Smooth muscle cell (in vitro differentiated cells): ENCODE measurements around the gene PRR20G. TPM values are rescaled to one million over a fixed set of nuclear protein-coding genes. Genes with fewer than 3 reads are reported as not detected.

ENCODE experiments used
- DNase-seq: peaks from one replicate; lab custom pipeline; 2025; ENCODE audit not compliant: unreplicated experiment; lab: John Stamatoyannopoulos, UW
- H2AFZ ChIP-seq: fragments of 200-600 bp; sonication (generic); 2 replicates; pipeline ENCODE4 v1.6.0; 2016; ENCODE audit warnings: antibody characterized with exemption, low read depth, mild to moderate bottlenecking
- H3F3A ChIP-seq: fragments of 200-600 bp; sonication (generic); 2 replicates; pipeline ENCODE4 v1.6.0; 2017; ENCODE audit warnings: antibody characterized with exemption, low read depth
- H3K27ac ChIP-seq: fragments of 200-600 bp; sonication (generic); 2 replicates; pipeline ENCODE4 v1.5.1; 2016; ENCODE audit warnings: low read depth, mild to moderate bottlenecking
- H3K27me3 ChIP-seq: fragments of 200-600 bp; sonication (generic); 2 replicates; pipeline ENCODE4 v1.6.1; 2016; ENCODE audit warnings: low read depth, mild to moderate bottlenecking
- H3K36me3 ChIP-seq: fragments of 200-600 bp; sonication (generic); 2 replicates; pipeline ENCODE4 v1.5.1; 2016; ENCODE audit warnings: low read depth
- H3K4me1 ChIP-seq: fragments of 200-600 bp; sonication (generic); 2 replicates; pipeline ENCODE4 v1.5.1; 2016; ENCODE audit warnings: low read depth
- H3K4me2 ChIP-seq: fragments of 200-600 bp; sonication (generic); 2 replicates; pipeline ENCODE4 v1.6.0; 2016; ENCODE audit warnings: mild to moderate bottlenecking
- H3K4me3 ChIP-seq: fragments of 200-600 bp; sonication (generic); 2 replicates; pipeline ENCODE4 v1.5.1; 2016; ENCODE audit warnings: mild to moderate bottlenecking
- H3K79me2 ChIP-seq: fragments of 200-600 bp; sonication (generic); 2 replicates; pipeline ENCODE4 v1.6.0; 2016; ENCODE audit warnings: low read depth, mild to moderate bottlenecking
- H3K9ac ChIP-seq: fragments of 200-600 bp; sonication (generic); 2 replicates; pipeline ENCODE4 v1.6.0; 2016; ENCODE audit warnings: low read depth
- H3K9me3 ChIP-seq: fragments of 200-600 bp; sonication (generic); replicated peaks from 2 replicates; pipeline ENCODE4 v1.5.1; 2016; ENCODE audit warnings: low read depth
- H4K20me1 ChIP-seq: fragments of 200-600 bp; sonication (generic); 2 replicates; pipeline ENCODE4 v1.6.0; 2016; ENCODE audit warnings: low read depth
- CTCF ChIP-seq: fragments of 200-600 bp; sonication (generic); IDR thresholded peaks from 2 replicates; pipeline ENCODE4 v1.5.1; 2017; ENCODE audit warnings: borderline replicate concordance, mild to moderate bottlenecking, antibody characterized with exemption; ENCODE audit not compliant: insufficient read depth, poor library complexity, severe bottlenecking
- WGBS: methylation state at CpG from one replicate; pipeline ENCODE4 v1.1.7; 2016; ENCODE audit warnings: low lambda C conversion rate; 5-methylcytosine and 5-hydroxymethylcytosine counted together
- polyA plus RNA-seq: library from polyadenylated mRNA; unstranded; fragments of >200 nt; fragmentation: Nextera tagmentation; extraction: Ambion mirVana; gene quantifications from 2 replicates; pipeline ENCODE4 v1.2.1, GENCODE V29; 2016
- small RNA-seq: library from RNA; depleted of rRNA; stranded (forward); fragments of <200 nt; gene quantifications from one replicate; pipeline ENCODE3, GENCODE V24; 2014
- total RNA-seq: library from RNA; depleted of rRNA; stranded (reverse); fragments of >200 nt; gene quantifications from 2 replicates; pipeline ENCODE4 v1.2.3, GENCODE V29; 2014

The PRR20G gene
- total and polyA plus RNA-seq, 2 experiments from 2014 or later = not detected

- Histone ChIP-seq H3K79me2 (no peaks in the 10 kb centered on the region), H3K4me3 (no peak overlapping the region), H3F3A (no peaks in the 10 kb centered on the region), H3K9me3 (no peaks in the 10 kb centered on the region), H3K4me1 (no peaks in the 10 kb centered on the region), H3K27me3 (no peaks in the 10 kb centered on the region), H3K4me2 (no peak overlapping the region), H4K20me1 (no peaks in the 10 kb centered on the region), H2AFZ (no peak overlapping the region), H3K9ac (no peak overlapping the region), H3K27ac (no peak overlapping the region), H3K36me3 (no peaks in the 10 kb centered on the region)
- WGBS = 70% methylated on average over 3 of the region's 3 CpGs
- no peak for TF ChIP-seq CTCF
- DNase-seq = no peak
Observed at GRCh38 chr3:127235706-127236105, 52.1 kb downstream of the PRR20G start.

DNA sequence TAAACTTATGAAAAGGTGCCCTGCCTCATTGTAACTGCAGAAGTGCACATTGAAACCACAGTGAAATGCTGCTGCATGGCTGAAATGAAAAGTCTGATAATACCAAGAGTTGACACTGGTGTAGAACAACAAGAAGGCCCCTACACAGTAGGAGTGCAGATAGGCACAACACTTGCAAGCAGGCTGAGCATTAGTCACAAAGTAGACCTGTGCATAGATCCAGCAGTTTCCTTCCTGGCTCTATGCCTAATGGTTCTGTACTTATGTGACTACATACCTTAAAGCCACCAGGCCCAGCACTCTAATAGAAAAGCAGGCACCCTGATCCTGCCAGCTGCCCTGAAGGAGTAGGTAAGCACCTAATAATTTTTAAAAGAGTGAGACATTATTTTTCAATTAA is 53.1 kb downstream of the PRR20G start:
- DNase-seq = no peak
- no peak overlapping the region for H3K4me3 ChIP-seq

More for the DNA sequence above, 53.1 kb downstream of the PRR20G start:
- H3K27ac ChIP-seq = no peak overlapping the region
- H3K36me3 ChIP-seq = no peaks in the 10 kb centered on the region
- H3K27me3 ChIP-seq = no peaks in the 10 kb centered on the region
- TF ChIP-seq CTCF = no peak
- H3K9me3 ChIP-seq = no peaks in the 10 kb centered on the region
- no peaks in the 10 kb centered on the region for H3K4me1 ChIP-seq
- no peaks in the 10 kb centered on the region for H4K20me1 ChIP-seq
- no peak overlapping the region for H2AFZ ChIP-seq
- no peaks in the 10 kb centered on the region for H3F3A ChIP-seq
- no peak overlapping the region for H3K4me2 ChIP-seq
- no peak overlapping the region for H3K9ac ChIP-seq
- H3K79me2 ChIP-seq = no peaks in the 10 kb centered on the region

Small RNA genes within 50 kb of the gene (small RNA-seq; reads per million reads assigned to genes)
- gene RNU6-1047P = not detected

Other genes starting within 250 kb of the PRR20G start
- gene PRR23E, start 94.9 kb downstream of the PRR20G start, total RNA-seq = not detected in 2 replicates
- gene PRR23E, start 94.9 kb downstream of the PRR20G start, polyA plus RNA-seq = not detected in 2 replicates